Duodenal mucosa (tissue), 2 donors: ENCODE data around the gene ANKS1B.

Experiments used
- H3K27ac ChIP-seq: one replicate; pipeline ENCODE4 v1.7.0; 2013; ENCODE audit warnings: low read depth, low read length
- H3K27me3 ChIP-seq, 2 donors: one replicate each; pipeline ENCODE4 v1.7.0; 2013; ENCODE audit warnings: low read length in 2 of 2, control low read depth in 1 of 2; ENCODE audit not compliant: insufficient read depth in 2 of 2, control insufficient read depth in 1 of 2
- H3K36me3 ChIP-seq, 2 donors: one replicate each; pipeline ENCODE4 v1.7.0; 2013; ENCODE audit warnings: low read length in 2 of 2, control low read depth in 1 of 2; ENCODE audit not compliant: insufficient read depth in 2 of 2, control insufficient read depth in 1 of 2
- H3K4me1 ChIP-seq, 2 donors: one replicate each; pipeline ENCODE4 v1.7.0; 2013; ENCODE audit warnings: low read length in 2 of 2, control low read depth in 1 of 2; ENCODE audit not compliant: insufficient read depth in 2 of 2, control insufficient read depth in 1 of 2
- H3K4me3 ChIP-seq, 2 donors: one replicate each; pipeline ENCODE4 v1.7.0; 2013; ENCODE audit warnings: low read length in 2 of 2, low read depth in 1 of 2
- H3K9ac ChIP-seq, 2 donors: one replicate each; pipeline ENCODE4 v1.7.0; 2013; ENCODE audit warnings: low read length in 2 of 2, low read depth in 1 of 2
- H3K9me3 ChIP-seq, 2 donors: one replicate each; pipeline ENCODE4 v1.7.0; 2013; ENCODE audit warnings: low read length in 2 of 2, control low read depth in 1 of 2; ENCODE audit not compliant: control insufficient read depth in 1 of 2

The ANKS1B gene

GRCh38 chr12:98741196-98741555, 1243.6 kb downstream of the ANKS1B start:
- Histone ChIP-seq H3K27me3 (peaks cover 14 to 18% of the 10 kb centered on the region in 2 donors), H3K36me3 (peaks cover 0 to 3% of the 10 kb centered on the region in 2 donors), H3K27ac (no peak overlapping the region), H3K9me3 (no peaks in the 10 kb centered on the region), H3K9ac (no peak overlapping the region), H3K4me3 (no peak overlapping the region), H3K4me1 (peaks cover 7% of the 10 kb centered on the region in 2 donors)

DNA sequence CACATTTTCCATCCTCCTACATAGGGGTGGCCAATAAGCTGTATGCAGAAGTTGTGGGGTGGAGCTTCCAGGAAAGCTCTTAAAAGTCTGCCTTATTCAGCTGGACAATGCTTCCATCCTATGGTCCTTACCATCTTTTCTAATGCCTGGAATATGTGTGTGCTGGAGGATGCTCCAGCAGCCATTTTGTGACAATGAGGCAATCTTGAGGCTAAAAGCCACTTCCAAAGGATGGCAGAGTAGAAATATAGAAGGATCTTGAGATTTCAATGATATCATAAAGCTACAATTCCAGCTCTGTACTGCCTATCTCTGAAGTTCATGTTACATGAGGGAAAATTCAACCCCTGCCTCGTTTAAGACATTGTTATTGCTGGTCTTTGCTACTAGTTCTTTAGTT, 1244.0 kb downstream of the ANKS1B start:
- H3K9me3 ChIP-seq, result no peaks in the 10 kb centered on the region
- peaks cover 3 to 4% of the 10 kb centered on the region in 2 donors for H3K4me1 ChIP-seq
- H3K27ac ChIP-seq, result no peak overlapping the region
- H3K9ac ChIP-seq, result no peak overlapping the region
- peaks cover 10 to 14% of the 10 kb centered on the region in 2 donors for H3K27me3 ChIP-seq
- H3K4me3 ChIP-seq, result no peak overlapping the region
- peaks cover 0 to 3% of the 10 kb centered on the region in 2 donors for H3K36me3 ChIP-seq

GRCh38 chr12:98738539-98738938, 1246.2 kb downstream of the ANKS1B start:
- H3K4me1 ChIP-seq, result no peaks in the 10 kb centered on the region
- no peak overlapping the region for H3K4me3 ChIP-seq
- no peak overlapping the region for H3K9ac ChIP-seq
- H3K27ac ChIP-seq, result no peak overlapping the region
- H3K36me3 ChIP-seq, result peaks cover 0 to 3% of the 10 kb centered on the region in 2 donors
- H3K9me3 ChIP-seq, result no peaks in the 10 kb centered on the region
- peaks cover 5 to 6% of the 10 kb centered on the region in 2 donors for H3K27me3 ChIP-seq

- Histone ChIP-seq H3K27ac (no peak overlapping the region), H3K9me3 (no peaks in the 10 kb centered on the region), H3K9ac (no peak overlapping the region), H3K36me3 (peaks cover under 1 to 3% of the 10 kb centered on the region in 2 donors), H3K27me3 (peaks cover 5 to 6% of the 10 kb centered on the region in 2 donors), H3K4me3 (no peak overlapping the region), H3K4me1 (no peaks in the 10 kb centered on the region)
Measured at GRCh38 chr12:98738002-98738401, 1246.7 kb downstream of the ANKS1B start.

GRCh38 chr12:98737322-98737712, 1247.4 kb downstream of the ANKS1B start:
- H3K27me3 ChIP-seq, result peaks cover 5 to 6% of the 10 kb centered on the region in 2 donors
- no peak overlapping the region for H3K9ac ChIP-seq
- no peaks in the 10 kb centered on the region for H3K9me3 ChIP-seq
- H3K4me1 ChIP-seq, result no peaks in the 10 kb centered on the region
- no peak overlapping the region for H3K4me3 ChIP-seq
- H3K27ac ChIP-seq, result no peak overlapping the region
- peaks cover 3 to 5% of the 10 kb centered on the region in 2 donors for H3K36me3 ChIP-seq

DNA sequence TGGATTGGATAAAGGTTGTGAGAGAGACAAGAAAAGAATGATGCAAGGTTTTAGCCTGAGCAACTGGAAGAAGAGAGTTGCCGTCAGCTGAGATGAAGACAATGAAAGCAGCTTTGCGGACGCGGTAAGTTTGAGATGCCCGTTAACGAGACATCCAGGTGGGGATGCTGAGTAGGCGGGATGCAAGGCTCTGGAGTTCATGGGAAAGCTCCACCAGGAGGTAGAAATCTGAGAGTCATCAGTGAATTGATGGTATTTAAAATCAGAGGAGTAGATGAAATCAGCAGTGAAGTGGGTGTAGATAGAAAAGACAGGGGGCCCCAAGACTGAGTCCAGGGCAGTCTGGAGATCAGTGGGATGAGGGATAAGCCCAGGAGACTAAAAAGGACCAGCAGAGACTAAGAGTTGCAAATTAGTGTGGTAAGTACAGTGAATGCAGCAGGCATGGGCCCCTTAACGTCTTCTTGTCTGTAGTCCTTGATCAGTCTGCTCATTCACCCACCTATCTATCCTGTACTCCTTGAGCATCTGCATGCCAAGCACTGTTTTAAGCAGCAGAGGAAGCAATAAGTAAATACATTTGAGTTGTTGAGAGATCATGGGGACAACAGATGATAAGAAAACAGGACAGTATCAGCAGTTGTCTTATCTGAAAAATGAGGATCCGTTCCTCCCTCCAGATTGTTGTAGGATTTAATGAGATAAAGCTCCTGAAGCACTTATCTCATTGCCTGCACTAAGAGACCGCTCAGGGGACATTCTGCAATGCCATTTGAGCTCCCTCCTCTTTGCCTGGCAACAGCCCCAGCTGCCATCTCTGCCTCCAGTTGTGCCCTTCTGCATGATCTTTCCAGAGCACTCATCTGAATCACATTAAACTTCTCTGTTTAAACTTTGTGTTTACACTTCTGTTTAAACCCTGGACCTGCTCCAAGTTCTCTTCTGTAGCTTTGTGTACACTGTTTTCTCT, 1248.1 kb downstream of the ANKS1B start:
- Histone ChIP-seq H3K9me3 (no peaks in the 10 kb centered on the region), H3K36me3 (peaks cover 8 to 11% of the 10 kb centered on the region in 2 donors), H3K4me3 (no peak overlapping the region), H3K27me3 (peaks cover under 1 to 5% of the 10 kb centered on the region in 2 donors), H3K4me1 (no peaks in the 10 kb centered on the region), H3K9ac (no peak overlapping the region), H3K27ac (no peak overlapping the region)

- H3K27ac ChIP-seq, result no peak overlapping the region
Measured at GRCh38 chr12:98735821-98736220, 1248.9 kb downstream of the ANKS1B start.

DNA sequence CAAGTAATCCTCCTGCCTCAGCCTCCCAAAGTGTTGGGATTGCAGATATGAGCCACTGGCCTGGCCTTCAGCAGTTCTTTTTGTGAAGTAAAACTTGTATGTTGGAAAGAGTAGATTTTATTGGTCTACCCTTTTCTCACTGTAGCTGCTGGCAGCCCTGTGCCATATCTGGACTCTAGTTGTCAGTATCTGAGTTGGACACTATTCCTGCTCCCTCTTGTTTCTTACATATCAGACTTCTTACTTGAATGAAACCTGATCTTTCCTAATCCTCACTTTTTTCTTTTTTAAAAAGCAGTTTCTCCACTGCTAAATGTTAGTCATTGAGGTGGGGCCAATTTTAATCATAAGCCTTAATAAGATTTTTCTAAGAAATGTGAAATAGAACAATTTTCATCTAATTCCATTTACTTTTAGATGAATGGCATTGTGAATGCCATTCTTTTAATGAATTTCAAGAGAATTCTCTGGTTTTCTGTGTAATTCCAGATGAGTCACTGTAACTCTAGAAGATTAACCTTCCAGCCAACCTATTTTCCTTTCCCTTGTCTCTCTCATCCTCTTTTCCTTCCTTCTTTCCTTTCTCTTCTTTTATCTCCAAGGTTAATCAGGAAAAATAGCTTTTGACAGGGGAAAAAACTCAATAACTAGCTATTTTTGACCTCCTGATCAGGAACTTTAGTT, 1250.9 kb downstream of the ANKS1B start:
- no peaks in the 10 kb centered on the region for H3K9me3 ChIP-seq
- peaks cover 15 to 32% of the 10 kb centered on the region in 2 donors for H3K36me3 ChIP-seq
- no peak overlapping the region for H3K4me3 ChIP-seq
- no peaks in the 10 kb centered on the region for H3K4me1 ChIP-seq
- no peaks in the 10 kb centered on the region for H3K27me3 ChIP-seq
- no peak overlapping the region for H3K27ac ChIP-seq
- H3K9ac ChIP-seq, result no peak overlapping the region

More at GRCh38 chr12:98735821-98736220, 1248.9 kb downstream of the ANKS1B start:
- Histone ChIP-seq H3K4me3 (no peak overlapping the region), H3K9ac (no peak overlapping the region), H3K4me1 (no peaks in the 10 kb centered on the region), H3K9me3 (no peaks in the 10 kb centered on the region), H3K36me3 (peaks cover 8 to 18% of the 10 kb centered on the region in 2 donors), H3K27me3 (no peaks in the 10 kb centered on the region)

- H3K9ac ChIP-seq, result no peak overlapping the region
- H3K9me3 ChIP-seq, result no peaks in the 10 kb centered on the region
- no peak overlapping the region for H3K4me3 ChIP-seq
- H3K4me1 ChIP-seq, result no peaks in the 10 kb centered on the region
- no peak overlapping the region for H3K27ac ChIP-seq
- peaks cover 20 to 53% of the 10 kb centered on the region in 2 donors for H3K36me3 ChIP-seq
- H3K27me3 ChIP-seq, result no peaks in the 10 kb centered on the region
Measured at GRCh38 chr12:98730412-98730811, 1254.3 kb downstream of the ANKS1B start.

GRCh38 chr12:98727196-98727595, 1257.5 kb downstream of the ANKS1B start:
- no peak overlapping the region for H3K9ac ChIP-seq
- H3K27me3 ChIP-seq, result no peaks in the 10 kb centered on the region
- H3K36me3 ChIP-seq, result peaks cover 20 to 65% of the 10 kb centered on the region in 2 donors
- H3K4me1 ChIP-seq, result no peaks in the 10 kb centered on the region
- H3K27ac ChIP-seq, result no peak overlapping the region
- H3K9me3 ChIP-seq, result no peaks in the 10 kb centered on the region
- no peak overlapping the region for H3K4me3 ChIP-seq
